K562 (cell line): ENCODE measurements around the gene TSSK6. TPM values are rescaled to one million over a fixed set of nuclear protein-coding genes. Genes with fewer than 3 reads are reported as not detected.

Experiments used
- ATAC-seq: fragments of 200-7000 bp; cut with Tn5 transposase; 3 replicates; pipeline ENCODE4 v1.9.1; 2020; ENCODE audit warnings: moderate library complexity
- BruUV-seq: library from RNA; stranded (reverse); fragments of 400-500 nt; replicated peaks from 2 replicates; lab custom pipeline; 2021; lab: Mats Ljungman, UMichigan
- CTCF ChIA-PET: fragments of 300-600 bp; formaldehyde crosslinking; extraction: SDS; loops from one replicate; lab custom pipeline; 2021; ENCODE audit warnings: low intra/inter-chr PET ratio; lab: Yijun Ruan, JAX
- POLR2A ChIA-PET: fragments of 300-600, 350-650 bp; sonication (Branson Sonifier 250); formaldehyde crosslinking; extraction: SDS; loops from one replicate; lab custom pipeline; 2021; ENCODE audit warnings: antibody characterized with exemption, inconsistent platforms; lab: Yijun Ruan, JAX
- DNase-seq, 4 experiments: peaks; one replicate each; pipeline versions ENCODE4 v3.0.0 to v3.0.0-alpha.2; 2011 to 2018; ENCODE audit warnings: low spot score in 3 of 4, mixed read lengths in 3 of 4; ENCODE audit errors: extremely low read depth in 1 of 4
- FAIRE-seq: peaks from 2 replicates; lab custom pipeline; 2011; peaks lifted over from hg19 to GRCh38; lab: Jason Lieb, UNC
- H2AFZ ChIP-seq: 2 replicates; pipeline ENCODE4 v1.6.0; 2011; ENCODE audit warnings: low read depth, low read length, control low read depth, inconsistent platforms
- H3K27ac ChIP-seq: fragments of 200-600 bp; 3 replicates; pipeline ENCODE4 v1.8.0; 2011; ENCODE audit warnings: low read depth, mild to moderate bottlenecking, control low read depth, inconsistent platforms, low read length, moderate library complexity, mixed read lengths; ENCODE audit errors: extremely low read depth
- H3K27me3 ChIP-seq, 2 experiments: fragments of 300-600 bp in 1 of 2; 2 replicates in 1 of 2; 3 replicates in 1 of 2; pipeline versions ENCODE4 v1.6.0 to v1.8.0; 2011; ENCODE audit warnings: inconsistent platforms in 2 of 2, low read length in 2 of 2, mild to moderate bottlenecking in 1 of 2, mixed read lengths in 1 of 2, moderate library complexity in 1 of 2; ENCODE audit not compliant: control insufficient read depth in 2 of 2, insufficient read depth in 2 of 2
- H3K36me3 ChIP-seq: fragments of 300-600 bp; 3 replicates; pipeline ENCODE4 v1.8.0; 2011; ENCODE audit warnings: mild to moderate bottlenecking, low read length, inconsistent platforms; ENCODE audit not compliant: control insufficient read depth, insufficient read depth
- H3K4me1 ChIP-seq, 2 experiments: fragments of 200-600 bp in 1 of 2; replicated peaks in 1 of 2; 2 replicates in 1 of 2; 3 replicates in 1 of 2; pipeline versions ENCODE4 v1.5.1 to v1.8.0; 2011; ENCODE audit warnings: inconsistent platforms in 2 of 2, low read length in 2 of 2, mild to moderate bottlenecking in 1 of 2, mixed read lengths in 1 of 2, moderate library complexity in 1 of 2; ENCODE audit not compliant: control insufficient read depth in 2 of 2, insufficient read depth in 2 of 2
- H3K4me2 ChIP-seq: 2 replicates; pipeline ENCODE4 v1.6.1; 2011; ENCODE audit warnings: low read length, control low read depth, inconsistent platforms, mixed read lengths; ENCODE audit not compliant: insufficient read depth
- H3K4me3 ChIP-seq: fragments of 200-600 bp; sonication (generic), shearing (Covaris generic); 2 replicates; pipeline ENCODE4 v1.5.1; 2016; ENCODE audit warnings: control low read depth, inconsistent platforms
- H3K79me2 ChIP-seq: fragments of 200-600 bp; 3 replicates; pipeline ENCODE4 v1.8.0; 2011; ENCODE audit warnings: low read length, inconsistent platforms; ENCODE audit not compliant: control insufficient read depth, insufficient read depth
- H3K9ac ChIP-seq, 2 experiments: 2 replicates each; pipeline versions ENCODE4 v1.6.0 to v1.6.1; 2011; ENCODE audit warnings: low read depth in 2 of 2, low read length in 2 of 2, control low read depth in 1 of 2, inconsistent platforms in 1 of 2, mild to moderate bottlenecking in 1 of 2, mixed read lengths in 1 of 2; ENCODE audit not compliant: insufficient read depth in 1 of 2
- H3K9me1 ChIP-seq: one replicate; pipeline ENCODE4 v1.6.0; 2011; ENCODE audit warnings: inconsistent platforms, mild to moderate bottlenecking, low read length, moderate library complexity; ENCODE audit not compliant: control insufficient read depth, insufficient read depth
- H3K9me3 ChIP-seq: replicated peaks from 2 replicates; pipeline ENCODE4 v1.5.1; 2011; ENCODE audit warnings: low read depth, low read length, inconsistent platforms; ENCODE audit not compliant: control insufficient read depth, insufficient read depth
- H4K20me1 ChIP-seq: replicated peaks from 2 replicates; pipeline ENCODE4 v1.6.1; 2011; ENCODE audit warnings: low read length, inconsistent platforms, mixed read lengths; ENCODE audit not compliant: control insufficient read depth, insufficient read depth
- ADNP ChIP-seq: fragments of 200-800 bp; sonication (Bioruptor generic); IDR thresholded peaks from 2 replicates; pipeline ENCODE4 v1.6.1; 2016; ENCODE audit warnings: missing genetic modification characterization, missing compliant biosample characterization
- LEF1 ChIP-seq: fragments of 450-650 bp; IDR thresholded peaks from 2 replicates; pipeline ENCODE4 v1.6.1; 2016; ENCODE audit warnings: mild to moderate bottlenecking
- MCM5 ChIP-seq: fragments of 450-650 bp; IDR thresholded peaks from 2 replicates; pipeline ENCODE4 v1.6.1; 2016; ENCODE audit warnings: low read depth
- POLR2G ChIP-seq: fragments of 200-400 bp; formaldehyde crosslinking; IDR thresholded peaks from 2 replicates; pipeline ENCODE4 v1.6.1; 2017; ENCODE audit warnings: low read depth, mild to moderate bottlenecking, antibody characterized with exemption, low read length, moderate library complexity
- RB1 ChIP-seq: fragments of 450-650 bp; IDR thresholded peaks from 2 replicates; pipeline ENCODE4 v1.6.1; 2017; ENCODE audit warnings: low read depth, mild to moderate bottlenecking
- SAFB ChIP-seq: fragments of 200-400 bp; formaldehyde crosslinking; IDR thresholded peaks from 2 replicates; pipeline ENCODE4 v1.6.1; 2017; ENCODE audit warnings: low read depth, low read length, borderline replicate concordance
- SRSF7 ChIP-seq: fragments of 200-400 bp; formaldehyde crosslinking; optimal IDR thresholded peaks from 2 replicates; pipeline ENCODE3; 2017; ENCODE audit warnings: mild to moderate bottlenecking, low read depth, low read length
- SUPT5H ChIP-seq: fragments of 450-650 bp; IDR thresholded peaks from 2 replicates; pipeline ENCODE4 v1.6.1; 2016
- TAL1 ChIP-seq: fragments of 450-650 bp; IDR thresholded peaks from 2 replicates; pipeline ENCODE4 v1.6.1; 2016; ENCODE audit warnings: mild to moderate bottlenecking
- TARDBP ChIP-seq: fragments of 450-650 bp; IDR thresholded peaks from 2 replicates; pipeline ENCODE4 v1.6.1; 2016
- TCFL5 ChIP-seq: fragments of 250-450 bp; sonication (Bioruptor Pico); conservative IDR thresholded peaks from 2 replicates; pipeline ENCODE4 v1.6.1; 2021; ENCODE audit warnings: mild to moderate bottlenecking, moderate library complexity, matching md5 sums
- TFAM ChIP-seq: fragments of 250-450 bp; sonication (Bioruptor Pico); conservative IDR thresholded peaks from 2 replicates; pipeline ENCODE4 v1.5.0; 2021; ENCODE audit warnings: mild to moderate bottlenecking, moderate library complexity
- ZBTB7A ChIP-seq: IDR thresholded peaks from 2 replicates; pipeline ENCODE4 v1.6.1; 2011; ENCODE audit warnings: low read depth, mild to moderate bottlenecking, low read length, moderate library complexity, borderline replicate concordance; ENCODE audit not compliant: control insufficient read depth
- ZNF121 ChIP-seq: sonication (generic); formaldehyde crosslinking; conservative IDR thresholded peaks from 2 replicates; pipeline ENCODE4 v1.8.0; 2022; ENCODE audit warnings: missing genetic modification reagents
- ZNF445 ChIP-seq: fragments of 250-450 bp; sonication (Bioruptor Pico); IDR thresholded peaks from 2 replicates; pipeline ENCODE4 v1.4.0; 2020; ENCODE audit warnings: low read depth, mild to moderate bottlenecking, moderate library complexity
- WGBS: fragments of 100-300 bp; shearing (Covaris generic); methylation state at CpG from one replicate; pipeline ENCODE4 v1.1.6; 2016; ENCODE audit warnings: low coverage, mixed read lengths; ENCODE audit not compliant: insufficient coverage; ENCODE audit errors: missing lambda C conversion rate; 5-methylcytosine and 5-hydroxymethylcytosine counted together
- in situ Hi-C: fragments of 300-500 bp; cut with MboI; formaldehyde crosslinking; loops from 4 replicates; pipeline ENCODE4 v1.15.0; 2018; ENCODE audit warnings: inconsistent platforms, mixed read lengths
- intact Hi-C: fragments of 100-400 bp; cut with micrococcal nuclease; formaldehyde crosslinking; loops from 2 replicates; pipeline ENCODE4 v1.14.2; 2022
- polyA plus RNA-seq, 8 experiments: library from polyadenylated mRNA; depleted of rRNA in 4 of 8; stranded (reverse) in 5 of 8; unstranded in 3 of 8; fragments of >200 nt; fragmentation: Nextera tagmentation in 2 of 8; fragmentation: Illumina TruSeq in 1 of 8; extraction: Ambion mirVana in 2 of 8; extraction: Trizol in 1 of 8; gene quantifications; 2 replicates each; pipeline versions ENCODE4 v1.2.1 to v1.2.3, GENCODE V29; 2011 to 2014; ENCODE audit warnings: inconsistent platforms in 1 of 8, missing spikeins in 1 of 8
- total RNA-seq, 7 experiments: library from RNA; depleted of rRNA in 6 of 7; stranded (reverse); fragments of >200 nt in 6 of 7; fragmentation: Illumina TruSeq in 2 of 7; extraction: Trizol in 2 of 7; gene quantifications; 2 replicates each; pipeline versions ENCODE4 v1.2.1 to v1.2.3, GENCODE V29; 2011 to 2021; ENCODE audit warnings: low replicate concordance in 1 of 7
- TF ChIP-seq, protein P1 (sequence below), 3 experiments: fragments of 200-800 bp in 1 of 3; fragments of 250-450 bp in 1 of 3; fragments of 450-650 bp in 1 of 3; sonication (Bioruptor Pico) in 1 of 3; sonication (Bioruptor generic) in 1 of 3; formaldehyde crosslinking in 1 of 3; IDR thresholded peaks; 2 replicates each; pipeline versions ENCODE4 v1.6.1 to v1.8.0; 2016 to 2022; ENCODE audit warnings: mild to moderate bottlenecking in 2 of 3, missing genetic modification characterization in 2 of 3, missing compliant biosample characterization in 1 of 3, moderate library complexity in 1 of 3
- TF ChIP-seq, protein P2 (sequence below): sonication (generic); formaldehyde crosslinking; IDR thresholded peaks from 2 replicates; pipeline ENCODE4 v1.8.1; 2023; ENCODE audit warnings: mild to moderate bottlenecking, missing genetic modification reagents

Gene TSSK6
- total and polyA plus RNA-seq, 9 of the 15 experiments (the other 6 are each of a cell fraction or from before 2014, with no cell fraction given) = 0.21 to 2.6 (median 1.5) TPM; not detected in 3

DNA sequence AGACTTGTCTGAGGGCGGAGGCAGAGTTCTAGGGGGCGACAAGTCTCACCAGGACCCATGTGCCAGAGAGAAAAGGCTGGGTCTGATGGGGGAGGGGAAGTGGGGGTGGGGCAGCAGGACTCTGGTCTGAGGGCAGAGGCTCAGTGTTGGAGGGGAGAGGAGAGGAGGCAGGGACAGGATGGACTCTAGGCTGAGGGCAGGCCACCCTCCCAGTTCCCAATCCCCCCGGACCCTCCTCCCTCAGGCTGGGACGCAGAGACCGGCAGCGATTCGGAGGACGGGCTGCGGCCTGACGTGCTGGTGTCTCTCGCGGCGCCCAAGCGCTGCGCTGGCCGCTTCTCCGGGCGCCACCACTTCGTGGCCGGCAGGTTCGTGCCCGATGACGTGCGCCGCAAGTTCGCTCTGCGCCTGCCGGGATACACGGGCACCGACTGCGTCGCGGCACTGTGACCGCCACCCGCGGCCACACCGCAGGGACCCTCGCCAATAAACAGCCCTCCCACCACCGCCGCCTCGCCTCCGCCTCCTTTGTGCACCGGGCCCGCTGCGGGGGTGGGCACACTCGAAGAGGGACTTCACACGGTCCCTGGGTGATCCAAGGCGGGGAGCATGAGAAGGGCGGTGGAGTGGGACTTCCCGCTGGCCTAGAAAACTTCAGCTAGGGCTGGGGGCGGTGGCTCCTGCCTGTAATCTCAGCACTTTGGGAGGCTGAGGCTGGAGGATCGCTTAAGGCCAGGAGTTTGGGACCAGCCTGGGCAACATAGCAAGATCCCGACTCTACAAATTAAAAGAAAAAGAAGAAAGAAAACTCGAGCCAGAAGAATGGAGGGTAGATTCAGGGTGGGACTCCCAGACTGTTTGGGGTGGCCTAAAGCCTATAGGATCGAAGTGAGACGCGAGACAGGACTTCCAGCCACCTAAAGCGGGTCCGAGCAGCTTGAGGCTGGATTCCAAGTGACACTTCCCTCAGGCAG lies 22.0 kb upstream of the TSSK6 start:
- H2AFZ ChIP-seq = no peak overlapping the region
- ChIA-PET POLR2A (interaction anchor here (0.6 kb wide), 1 partner anchor 165 kb away, joined by 3 read pairs; no protein-coding TSS in a partner anchor), CTCF (no interaction called here)
- DNase-seq = no peak
- H3K9me3 ChIP-seq = no peaks in the 10 kb centered on the region; the same call in 1 of the 2 replicates
- intact Hi-C loops (no loop called here), in situ Hi-C loops (loop anchor here (25.0 kb wide), 1 partner anchor 100 kb away; the partner anchor contains the start of genes GMIP and LPAR2)
- H3K27me3 ChIP-seq = no peaks in the 10 kb centered on the region
- 90% methylated on average over 39 of the region's 59 CpGs for WGBS
- no peak for FAIRE-seq
- BruUV-seq = no TSS peak
- no peak overlapping the region for H3K4me2 ChIP-seq
- H3K4me3 ChIP-seq = no peak overlapping the region
- no peaks in the 10 kb centered on the region for H3K79me2 ChIP-seq
- H3K4me1 ChIP-seq = peaks cover 6 to 56% of the 10 kb centered on the region in 2 experiments
- H4K20me1 ChIP-seq = 0 out of 2 replicates have a peak, but pooled peaks cover 7% of the 10 kb centered on the region
- no peaks in the 10 kb centered on the region for H3K36me3 ChIP-seq
- H3K27ac ChIP-seq = no peak overlapping the region
- H3K9ac ChIP-seq = no peak overlapping the region
- no peaks in the 10 kb centered on the region for H3K9me1 ChIP-seq
- ATAC-seq = no peak
- TF ChIP-seq POLR2G (0 out of 2 replicates have a peak, but pooled peaks have one; percentile 31), ADNP (tag) (no peak), ZBTB7A (peak; percentile 45; the same call in 1 of the 2 replicates), RB1 (no peak), ZNF121 (CRISPR knock-in tag) (peak; percentile 89), ZNF445 (CRISPR knock-in tag) (no peak), TAL1 (no peak), TFAM (CRISPR knock-in tag) (no peak), TARDBP (no peak), SAFB (no peak), SUPT5H (no peak), SRSF7 (no peak), TCFL5 (CRISPR knock-in tag) (no peak), MCM5 (no peak), LEF1 (no peak)
- TF ChIP-seq, protein P1, sequence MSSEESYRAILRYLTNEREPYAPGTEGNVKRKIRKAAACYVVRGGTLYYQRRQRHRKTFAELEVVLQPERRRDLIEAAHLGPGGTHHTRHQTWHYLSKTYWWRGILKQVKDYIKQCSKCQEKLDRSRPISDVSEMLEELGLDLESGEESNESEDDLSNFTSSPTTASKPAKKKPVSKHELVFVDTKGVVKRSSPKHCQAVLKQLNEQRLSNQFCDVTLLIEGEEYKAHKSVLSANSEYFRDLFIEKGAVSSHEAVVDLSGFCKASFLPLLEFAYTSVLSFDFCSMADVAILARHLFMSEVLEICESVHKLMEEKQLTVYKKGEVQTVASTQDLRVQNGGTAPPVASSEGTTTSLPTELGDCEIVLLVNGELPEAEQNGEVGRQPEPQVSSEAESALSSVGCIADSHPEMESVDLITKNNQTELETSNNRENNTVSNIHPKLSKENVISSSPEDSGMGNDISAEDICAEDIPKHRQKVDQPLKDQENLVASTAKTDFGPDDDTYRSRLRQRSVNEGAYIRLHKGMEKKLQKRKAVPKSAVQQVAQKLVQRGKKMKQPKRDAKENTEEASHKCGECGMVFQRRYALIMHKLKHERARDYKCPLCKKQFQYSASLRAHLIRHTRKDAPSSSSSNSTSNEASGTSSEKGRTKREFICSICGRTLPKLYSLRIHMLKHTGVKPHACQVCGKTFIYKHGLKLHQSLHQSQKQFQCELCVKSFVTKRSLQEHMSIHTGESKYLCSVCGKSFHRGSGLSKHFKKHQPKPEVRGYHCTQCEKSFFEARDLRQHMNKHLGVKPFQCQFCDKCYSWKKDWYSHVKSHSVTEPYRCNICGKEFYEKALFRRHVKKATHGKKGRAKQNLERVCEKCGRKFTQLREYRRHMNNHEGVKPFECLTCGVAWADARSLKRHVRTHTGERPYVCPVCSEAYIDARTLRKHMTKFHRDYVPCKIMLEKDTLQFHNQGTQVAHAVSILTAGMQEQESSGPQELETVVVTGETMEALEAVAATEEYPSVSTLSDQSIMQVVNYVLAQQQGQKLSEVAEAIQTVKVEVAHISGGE (CRISPR knock-in tag; IDR thresholded peaks at IDR 0.05) = no peak
- TF ChIP-seq, protein P2, sequence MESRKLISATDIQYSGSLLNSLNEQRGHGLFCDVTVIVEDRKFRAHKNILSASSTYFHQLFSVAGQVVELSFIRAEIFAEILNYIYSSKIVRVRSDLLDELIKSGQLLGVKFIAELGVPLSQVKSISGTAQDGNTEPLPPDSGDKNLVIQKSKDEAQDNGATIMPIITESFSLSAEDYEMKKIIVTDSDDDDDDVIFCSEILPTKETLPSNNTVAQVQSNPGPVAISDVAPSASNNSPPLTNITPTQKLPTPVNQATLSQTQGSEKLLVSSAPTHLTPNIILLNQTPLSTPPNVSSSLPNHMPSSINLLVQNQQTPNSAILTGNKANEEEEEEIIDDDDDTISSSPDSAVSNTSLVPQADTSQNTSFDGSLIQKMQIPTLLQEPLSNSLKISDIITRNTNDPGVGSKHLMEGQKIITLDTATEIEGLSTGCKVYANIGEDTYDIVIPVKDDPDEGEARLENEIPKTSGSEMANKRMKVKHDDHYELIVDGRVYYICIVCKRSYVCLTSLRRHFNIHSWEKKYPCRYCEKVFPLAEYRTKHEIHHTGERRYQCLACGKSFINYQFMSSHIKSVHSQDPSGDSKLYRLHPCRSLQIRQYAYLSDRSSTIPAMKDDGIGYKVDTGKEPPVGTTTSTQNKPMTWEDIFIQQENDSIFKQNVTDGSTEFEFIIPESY (CRISPR knock-in tag) = peak; percentile 63
